K562 (cell line): ENCODE measurements around the gene UFC1. TPM values are rescaled to one million over a fixed set of nuclear protein-coding genes. Genes with fewer than 3 reads are reported as not detected.

Source experiments
- CBX5 ChIP-seq: IDR thresholded peaks from 2 replicates; pipeline ENCODE4 v1.6.1; 2014; ENCODE audit warnings: low read depth, borderline replicate concordance
- EGR1 ChIP-seq: fragments of 450-650 bp; conservative IDR thresholded peaks from 2 replicates; pipeline ENCODE4 v1.6.1; 2017; ENCODE audit warnings: mild to moderate bottlenecking
- ELF4 ChIP-seq: fragments of 450-650 bp; formaldehyde crosslinking; IDR thresholded peaks from 2 replicates; pipeline ENCODE4 v1.4.0; 2022; ENCODE audit warnings: missing genetic modification characterization
- FOSL1 ChIP-seq: fragments of 200-800 bp; sonication (Bioruptor generic); conservative IDR thresholded peaks from 2 replicates; pipeline ENCODE4 v1.6.1; 2016; ENCODE audit warnings: missing genetic modification characterization, missing compliant biosample characterization
- HNRNPL ChIP-seq: fragments of 200-400 bp; formaldehyde crosslinking; IDR thresholded peaks from 2 replicates; pipeline ENCODE4 v1.6.1; 2017; ENCODE audit warnings: low read depth, mild to moderate bottlenecking, low read length
- MYC ChIP-seq, 2 experiments: fragments of 250-450 bp in 1 of 2; sonication (Bioruptor Pico) in 1 of 2; IDR thresholded peaks; 2 replicates each; pipeline versions ENCODE4 v1.5.1 to v1.6.1; 2012 to 2021; ENCODE audit warnings: low read depth in 2 of 2, borderline replicate concordance in 1 of 2, improper control_type of control experiment in 1 of 2, low read length in 1 of 2, mild to moderate bottlenecking in 1 of 2, moderate library complexity in 1 of 2
- PTTG1 ChIP-seq: fragments of 450-650 bp; IDR thresholded peaks from 2 replicates; pipeline ENCODE4 v1.6.1; 2016; ENCODE audit warnings: low read depth, mild to moderate bottlenecking, missing genetic modification characterization, missing compliant biosample characterization
- SMAD4 ChIP-seq: fragments of 250-450 bp; sonication (Bioruptor Pico); conservative IDR thresholded peaks from 2 replicates; pipeline ENCODE4 v1.8.0; 2021; ENCODE audit warnings: inconsistent platforms, mild to moderate bottlenecking, moderate library complexity
- SMARCE1 ChIP-seq: fragments of 450-650 bp; IDR thresholded peaks from 2 replicates; pipeline ENCODE4 v1.7.1; 2016; ENCODE audit warnings: mild to moderate bottlenecking
- SRSF9 ChIP-seq: fragments of 200-400 bp; formaldehyde crosslinking; IDR thresholded peaks from 2 replicates; pipeline ENCODE4 v1.6.1; 2017; ENCODE audit warnings: low read depth, low read length, borderline replicate concordance
- TAF7 ChIP-seq: fragments of 450-650 bp; IDR thresholded peaks from 2 replicates; pipeline ENCODE4 v1.6.1; 2016; ENCODE audit warnings: missing genetic modification characterization, missing compliant biosample characterization
- ZKSCAN8 ChIP-seq: fragments of 200-800 bp; sonication (Bioruptor generic); IDR thresholded peaks from 2 replicates; pipeline ENCODE4 v1.6.1; 2016; ENCODE audit warnings: missing genetic modification characterization, missing compliant biosample characterization
- ZNF3 ChIP-seq: fragments of 250-450 bp; sonication (Bioruptor Pico); IDR thresholded peaks from 2 replicates; pipeline ENCODE4 v1.5.0; 2021; ENCODE audit warnings: mild to moderate bottlenecking, moderate library complexity
- ZNF668 ChIP-seq: fragments of 250-450 bp; sonication (Bioruptor Pico); IDR thresholded peaks from 2 replicates; pipeline ENCODE4 v1.8.0; 2022; ENCODE audit warnings: mild to moderate bottlenecking, inconsistent platforms
- polyA plus RNA-seq, 8 experiments: library from polyadenylated mRNA; depleted of rRNA in 4 of 8; stranded (reverse) in 5 of 8; unstranded in 3 of 8; fragments of >200 nt; fragmentation: Nextera tagmentation in 2 of 8; fragmentation: Illumina TruSeq in 1 of 8; extraction: Ambion mirVana in 2 of 8; extraction: Trizol in 1 of 8; gene quantifications; 2 replicates each; pipeline versions ENCODE4 v1.2.1 to v1.2.3, GENCODE V29; 2011 to 2014; ENCODE audit warnings: inconsistent platforms in 1 of 8, missing spikeins in 1 of 8
- total RNA-seq, 7 experiments: library from RNA; depleted of rRNA in 6 of 7; stranded (reverse); fragments of >200 nt in 6 of 7; fragmentation: Illumina TruSeq in 2 of 7; extraction: Trizol in 2 of 7; gene quantifications; 2 replicates each; pipeline versions ENCODE4 v1.2.1 to v1.2.3, GENCODE V29; 2011 to 2021; ENCODE audit warnings: low replicate concordance in 1 of 7
- TF ChIP-seq, protein P1 (sequence below), 3 experiments: fragments of 200-800 bp in 1 of 3; fragments of 250-450 bp in 1 of 3; fragments of 450-650 bp in 1 of 3; sonication (Bioruptor Pico) in 1 of 3; sonication (Bioruptor generic) in 1 of 3; formaldehyde crosslinking in 1 of 3; IDR thresholded peaks; 2 replicates each; pipeline versions ENCODE4 v1.6.1 to v1.8.0; 2016 to 2022; ENCODE audit warnings: mild to moderate bottlenecking in 2 of 3, missing genetic modification characterization in 2 of 3, missing compliant biosample characterization in 1 of 3, moderate library complexity in 1 of 3
- TF ChIP-seq, protein P2 (sequence below): fragments of 450-650 bp; IDR thresholded peaks from 2 replicates; pipeline ENCODE4 v1.6.1; 2017; ENCODE audit warnings: antibody characterized with exemption, mild to moderate bottlenecking
- TF ChIP-seq, protein P3 (sequence below): fragments of 450-650 bp; IDR thresholded peaks from 2 replicates; pipeline ENCODE4 v1.6.1; 2016; ENCODE audit warnings: antibody characterized with exemption

The UFC1 gene
- total and polyA plus RNA-seq, 9 of the 15 experiments (the other 6 are each of a cell fraction or from before 2014, with no cell fraction given): 92.8 to 220 (median 161) TPM

DNA sequence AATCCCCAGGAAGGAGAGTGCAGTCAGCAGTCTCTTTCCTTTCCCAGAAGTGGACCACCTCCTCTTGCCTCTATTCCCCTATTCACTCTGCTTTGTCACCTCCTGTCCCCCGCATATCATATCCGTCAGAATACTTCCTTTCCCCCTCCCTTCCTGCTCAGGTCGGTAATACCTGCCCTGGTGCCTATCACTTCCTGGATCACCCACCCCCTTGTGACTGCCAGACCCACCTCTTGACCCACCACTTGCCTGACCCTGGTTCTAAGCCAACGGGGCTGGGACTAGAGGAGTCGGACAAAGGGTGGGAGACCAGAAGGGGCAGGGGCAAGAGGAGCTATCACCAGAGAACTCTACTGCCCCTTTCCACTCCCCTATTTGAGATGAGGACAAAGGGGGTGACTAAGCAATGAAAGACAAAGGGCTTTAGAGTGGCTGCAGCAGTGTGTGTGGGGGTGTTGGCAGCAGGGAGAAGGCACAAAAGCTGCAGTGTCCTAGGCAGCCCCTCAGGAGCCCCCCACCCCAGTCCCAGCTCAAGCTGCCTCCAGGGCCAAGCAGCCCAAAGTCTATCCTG lies 46.7 kb downstream of the UFC1 start (continued):
- TF ChIP-seq HNRNPL (no peak), PTTG1 (no peak), ZNF3 (CRISPR knock-in tag) (no peak), ZNF668 (CRISPR knock-in tag) (no peak), CBX5 (0 out of 2 replicates have a peak, but pooled peaks have one; percentile 7), MYC (IDR thresholded peaks at IDR 0.05; ENCODE audit: low read depth, low read length) (0 out of 2 replicates have a peak, but pooled peaks have one; percentile 17), MYC (CRISPR knock-in tag; IDR thresholded peaks at IDR 0.05; ENCODE audit: borderline replicate concordance, low read depth) (no peak), SRSF9 (no peak), TAF7 (tag) (peak; percentile 7; the same call in 1 of the 2 replicates), EGR1 (peak; percentile 53; the same call in 1 of the 2 replicates), SMAD4 (CRISPR knock-in tag) (no peak; the same call in 1 of the 2 replicates), SMARCE1 (0 out of 2 replicates have a peak, but pooled peaks have one; percentile 36), ELF4 (CRISPR knock-in tag) (0 out of 2 replicates have a peak, but pooled peaks have one; percentile 28), FOSL1 (0 out of 2 replicates have a peak, but pooled peaks have one; percentile 15), ZKSCAN8 (CRISPR knock-in tag) (no peak)
- TF ChIP-seq, protein P1, sequence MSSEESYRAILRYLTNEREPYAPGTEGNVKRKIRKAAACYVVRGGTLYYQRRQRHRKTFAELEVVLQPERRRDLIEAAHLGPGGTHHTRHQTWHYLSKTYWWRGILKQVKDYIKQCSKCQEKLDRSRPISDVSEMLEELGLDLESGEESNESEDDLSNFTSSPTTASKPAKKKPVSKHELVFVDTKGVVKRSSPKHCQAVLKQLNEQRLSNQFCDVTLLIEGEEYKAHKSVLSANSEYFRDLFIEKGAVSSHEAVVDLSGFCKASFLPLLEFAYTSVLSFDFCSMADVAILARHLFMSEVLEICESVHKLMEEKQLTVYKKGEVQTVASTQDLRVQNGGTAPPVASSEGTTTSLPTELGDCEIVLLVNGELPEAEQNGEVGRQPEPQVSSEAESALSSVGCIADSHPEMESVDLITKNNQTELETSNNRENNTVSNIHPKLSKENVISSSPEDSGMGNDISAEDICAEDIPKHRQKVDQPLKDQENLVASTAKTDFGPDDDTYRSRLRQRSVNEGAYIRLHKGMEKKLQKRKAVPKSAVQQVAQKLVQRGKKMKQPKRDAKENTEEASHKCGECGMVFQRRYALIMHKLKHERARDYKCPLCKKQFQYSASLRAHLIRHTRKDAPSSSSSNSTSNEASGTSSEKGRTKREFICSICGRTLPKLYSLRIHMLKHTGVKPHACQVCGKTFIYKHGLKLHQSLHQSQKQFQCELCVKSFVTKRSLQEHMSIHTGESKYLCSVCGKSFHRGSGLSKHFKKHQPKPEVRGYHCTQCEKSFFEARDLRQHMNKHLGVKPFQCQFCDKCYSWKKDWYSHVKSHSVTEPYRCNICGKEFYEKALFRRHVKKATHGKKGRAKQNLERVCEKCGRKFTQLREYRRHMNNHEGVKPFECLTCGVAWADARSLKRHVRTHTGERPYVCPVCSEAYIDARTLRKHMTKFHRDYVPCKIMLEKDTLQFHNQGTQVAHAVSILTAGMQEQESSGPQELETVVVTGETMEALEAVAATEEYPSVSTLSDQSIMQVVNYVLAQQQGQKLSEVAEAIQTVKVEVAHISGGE (CRISPR knock-in tag; IDR thresholded peaks at IDR 0.05): peak in 1 of 3 experiments; percentile 23; a peak in 1 of 6 replicates
- TF ChIP-seq, protein P2, sequence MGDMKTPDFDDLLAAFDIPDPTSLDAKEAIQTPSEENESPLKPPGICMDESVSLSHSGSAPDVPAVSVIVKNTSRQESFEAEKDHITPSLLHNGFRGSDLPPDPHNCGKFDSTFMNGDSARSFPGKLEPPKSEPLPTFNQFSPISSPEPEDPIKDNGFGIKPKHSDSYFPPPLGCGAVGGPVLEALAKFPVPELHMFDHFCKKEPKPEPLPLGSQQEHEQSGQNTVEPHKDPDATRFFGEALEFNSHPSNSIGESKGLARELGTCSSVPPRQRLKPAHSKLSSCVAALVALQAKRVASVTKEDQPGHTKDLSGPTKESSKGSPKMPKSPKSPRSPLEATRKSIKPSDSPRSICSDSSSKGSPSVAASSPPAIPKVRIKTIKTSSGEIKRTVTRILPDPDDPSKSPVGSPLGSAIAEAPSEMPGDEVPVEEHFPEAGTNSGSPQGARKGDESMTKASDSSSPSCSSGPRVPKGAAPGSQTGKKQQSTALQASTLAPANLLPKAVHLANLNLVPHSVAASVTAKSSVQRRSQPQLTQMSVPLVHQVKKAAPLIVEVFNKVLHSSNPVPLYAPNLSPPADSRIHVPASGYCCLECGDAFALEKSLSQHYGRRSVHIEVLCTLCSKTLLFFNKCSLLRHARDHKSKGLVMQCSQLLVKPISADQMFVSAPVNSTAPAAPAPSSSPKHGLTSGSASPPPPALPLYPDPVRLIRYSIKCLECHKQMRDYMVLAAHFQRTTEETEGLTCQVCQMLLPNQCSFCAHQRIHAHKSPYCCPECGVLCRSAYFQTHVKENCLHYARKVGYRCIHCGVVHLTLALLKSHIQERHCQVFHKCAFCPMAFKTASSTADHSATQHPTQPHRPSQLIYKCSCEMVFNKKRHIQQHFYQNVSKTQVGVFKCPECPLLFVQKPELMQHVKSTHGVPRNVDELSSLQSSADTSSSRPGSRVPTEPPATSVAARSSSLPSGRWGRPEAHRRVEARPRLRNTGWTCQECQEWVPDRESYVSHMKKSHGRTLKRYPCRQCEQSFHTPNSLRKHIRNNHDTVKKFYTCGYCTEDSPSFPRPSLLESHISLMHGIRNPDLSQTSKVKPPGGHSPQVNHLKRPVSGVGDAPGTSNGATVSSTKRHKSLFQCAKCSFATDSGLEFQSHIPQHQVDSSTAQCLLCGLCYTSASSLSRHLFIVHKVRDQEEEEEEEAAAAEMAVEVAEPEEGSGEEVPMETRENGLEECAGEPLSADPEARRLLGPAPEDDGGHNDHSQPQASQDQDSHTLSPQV: no peak; the same call in 1 of the 2 replicates
- TF ChIP-seq, protein P3, sequence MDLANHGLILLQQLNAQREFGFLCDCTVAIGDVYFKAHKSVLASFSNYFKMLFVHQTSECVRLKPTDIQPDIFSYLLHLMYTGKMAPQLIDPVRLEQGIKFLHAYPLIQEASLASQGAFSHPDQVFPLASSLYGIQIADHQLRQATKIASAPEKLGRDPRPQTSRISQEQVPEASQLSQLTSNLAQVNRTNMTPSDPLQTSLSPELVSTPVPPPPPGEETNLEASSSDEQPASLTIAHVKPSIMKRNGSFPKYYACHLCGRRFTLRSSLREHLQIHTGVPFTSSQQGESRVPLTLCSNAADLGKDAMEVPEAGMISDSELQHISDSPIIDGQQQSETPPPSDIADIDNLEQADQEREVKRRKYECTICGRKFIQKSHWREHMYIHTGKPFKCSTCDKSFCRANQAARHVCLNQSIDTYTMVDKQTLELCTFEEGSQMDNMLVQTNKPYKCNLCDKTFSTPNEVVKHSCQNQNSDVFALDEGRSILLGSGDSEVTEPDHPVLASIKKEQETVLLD: peak; percentile 63
